ENCODE data around the gene DOCK4.

DOCK4 gene

DNA sequence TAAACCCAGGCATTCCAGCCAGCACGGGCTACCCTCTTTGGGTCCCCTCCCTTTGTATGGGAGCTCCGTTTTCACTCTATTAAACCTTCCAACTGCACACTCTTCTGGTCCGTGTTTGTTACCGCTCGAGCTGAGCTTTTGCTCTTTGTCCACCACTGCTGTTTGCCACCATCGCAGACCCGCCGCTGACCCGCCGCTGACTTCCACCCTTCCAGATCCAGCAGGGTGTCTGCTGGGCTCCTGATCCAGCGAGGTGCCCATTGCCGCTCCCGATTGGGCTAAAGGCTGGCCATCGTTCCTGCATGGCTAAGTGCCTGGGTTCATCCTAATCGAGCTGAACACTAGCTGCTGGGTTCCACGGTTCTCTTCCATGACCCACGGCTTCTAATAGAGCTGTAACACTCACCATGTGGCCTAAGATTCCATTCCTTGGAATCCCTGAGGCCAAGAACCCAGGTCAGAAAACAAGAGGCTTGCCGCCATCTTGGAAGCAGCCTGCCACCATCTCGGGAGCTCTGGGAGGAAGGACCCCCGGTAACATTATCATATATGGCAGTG is 14.8 kb upstream of the DOCK4 start:
- no peak for DNase-seq

DNA sequence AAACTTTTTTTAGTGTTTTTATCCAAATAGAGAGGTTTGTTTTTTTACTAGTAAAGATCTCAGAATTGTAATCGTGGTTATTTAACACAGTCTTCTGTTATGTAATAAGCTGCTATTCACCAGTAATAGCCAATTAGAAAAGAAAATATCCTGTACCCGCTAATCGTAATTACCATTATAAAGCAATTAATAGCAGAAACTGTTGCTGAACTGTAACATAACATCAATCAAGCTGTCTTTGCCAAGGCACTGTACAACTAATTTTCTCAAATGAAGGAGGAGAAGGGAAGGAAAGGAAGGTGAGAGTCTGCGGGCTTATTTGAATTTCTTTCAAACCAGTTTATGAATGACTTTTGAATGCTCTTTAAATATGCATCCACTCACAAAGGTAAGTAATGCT is 9.6 kb upstream of the DOCK4 start:
- DNase-seq, result no peak

DNA sequence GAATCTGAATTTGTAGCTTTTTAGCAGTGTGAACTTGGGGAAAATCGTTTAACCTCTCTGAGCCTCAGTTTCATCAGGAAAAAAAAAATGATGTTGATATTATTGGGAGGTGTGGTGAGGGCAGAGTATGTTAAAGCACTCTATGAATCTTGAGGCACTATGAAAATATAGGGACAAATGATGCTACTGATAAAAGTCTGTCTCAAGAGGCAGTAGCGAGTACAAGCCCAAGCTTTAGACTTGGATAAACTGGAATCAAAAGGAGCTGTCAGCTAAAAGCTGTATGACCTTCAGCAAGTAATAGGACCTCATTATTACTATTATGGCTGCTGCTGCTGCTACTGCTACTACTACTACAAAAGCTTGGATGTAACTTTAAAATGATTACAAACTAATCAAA is 8.7 kb upstream of the DOCK4 start:
- no peak for DNase-seq

DNA sequence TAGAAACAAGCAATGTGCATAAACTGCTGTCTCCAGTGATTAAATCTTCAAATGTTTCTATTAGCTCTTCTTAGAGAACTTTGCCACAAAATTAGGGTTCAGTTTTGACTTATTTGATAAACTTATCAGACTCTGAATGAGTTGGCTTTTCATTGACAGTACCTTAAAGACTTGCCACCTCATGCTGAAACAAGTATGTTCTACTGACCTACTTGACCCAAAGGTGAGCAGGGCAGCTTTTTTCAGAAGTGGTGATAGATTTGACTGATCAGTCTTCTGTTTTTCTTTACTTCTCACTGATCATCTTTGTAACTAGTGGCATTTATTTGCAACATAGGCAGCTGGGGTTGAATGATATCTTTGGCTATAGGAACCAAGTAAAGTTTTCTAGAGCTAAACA is 8.1 kb upstream of the DOCK4 start:
- DNase-seq, result no peak

DNA sequence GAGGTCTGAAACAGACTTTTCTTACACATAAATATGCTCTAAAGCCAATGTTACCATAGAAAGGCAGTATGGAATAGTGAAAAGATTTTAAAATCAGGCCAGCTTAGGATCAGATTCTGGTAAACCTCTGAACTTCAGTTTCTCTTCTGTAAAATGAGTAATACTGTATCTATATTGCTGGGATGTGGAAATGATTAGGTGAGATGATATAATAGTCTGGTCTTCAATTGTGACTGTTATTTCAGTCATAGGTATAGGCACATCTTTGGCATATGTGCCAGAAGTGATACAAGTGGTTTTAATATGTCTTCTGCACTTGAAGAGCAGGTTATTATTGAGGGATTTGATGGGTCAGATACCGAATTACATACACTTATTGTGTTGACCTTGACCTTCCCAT is 7.5 kb upstream of the DOCK4 start:
- DNase-seq, result no peak

DNA sequence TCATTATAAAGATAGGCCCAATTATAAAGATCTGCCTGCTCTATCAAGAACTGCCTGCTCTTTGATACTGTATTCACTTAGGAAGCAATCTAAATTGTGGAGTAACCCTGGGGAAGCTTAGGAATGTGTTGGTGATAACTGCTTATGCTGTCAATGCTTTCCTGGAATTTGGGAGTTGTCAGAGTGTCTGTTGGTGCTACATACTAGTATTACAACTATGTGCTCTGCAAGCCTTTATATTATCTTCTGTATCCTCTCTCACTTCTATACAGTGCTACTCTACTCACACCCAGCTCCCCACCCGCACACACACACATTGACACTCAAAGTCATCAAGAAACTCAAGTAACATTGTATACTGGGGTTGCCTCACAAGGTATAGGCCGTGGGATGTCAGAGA is 6.4 kb upstream of the DOCK4 start:
- no peak for DNase-seq

DNA sequence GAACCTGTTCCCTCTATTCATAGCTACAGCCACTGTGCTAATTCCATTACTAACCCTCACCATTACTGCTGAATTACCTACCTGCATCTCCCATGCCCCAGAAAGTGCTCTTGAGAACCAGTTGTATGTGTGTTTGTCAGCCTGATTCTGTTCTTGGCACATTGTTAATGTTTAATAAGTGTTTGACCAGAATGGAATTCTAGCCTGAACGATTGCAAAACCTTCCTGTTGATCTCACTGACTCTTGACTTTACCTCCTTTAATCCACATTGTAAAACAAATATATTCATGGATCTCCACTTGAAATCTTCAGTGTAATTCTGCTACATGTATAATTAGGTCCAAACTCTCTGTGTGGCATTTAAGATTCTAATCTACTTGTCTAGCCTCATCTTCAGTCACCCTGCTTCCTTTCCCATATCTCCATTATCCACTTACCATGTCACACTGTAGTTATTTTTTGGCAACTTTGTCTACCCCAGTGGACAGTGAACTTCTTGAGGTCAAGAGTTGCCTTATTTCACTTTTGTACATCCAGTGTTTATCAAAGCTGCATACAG is 5.2 kb upstream of the DOCK4 start:
- DNase-seq, result no peak

DNA sequence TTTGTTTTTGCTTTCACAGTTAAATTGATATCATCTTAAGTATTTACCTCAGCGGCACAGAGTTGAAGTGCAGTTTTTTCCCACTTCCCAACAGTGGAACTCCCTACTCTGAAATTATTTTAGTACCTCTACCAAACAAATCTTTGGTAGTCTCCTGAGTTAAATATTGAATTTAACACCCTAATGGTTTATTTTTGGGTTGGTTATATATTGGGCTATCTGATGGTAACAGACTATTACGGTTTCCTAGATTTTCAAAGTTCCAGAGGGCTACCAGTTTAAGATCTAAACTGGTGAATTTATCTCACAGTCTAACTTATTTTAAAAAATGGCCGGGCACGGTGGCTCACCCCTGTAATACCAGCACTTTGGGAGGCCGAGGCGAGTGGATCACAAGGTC is 1.6 kb upstream of the DOCK4 start:
- no peak for DNase-seq

DNA sequence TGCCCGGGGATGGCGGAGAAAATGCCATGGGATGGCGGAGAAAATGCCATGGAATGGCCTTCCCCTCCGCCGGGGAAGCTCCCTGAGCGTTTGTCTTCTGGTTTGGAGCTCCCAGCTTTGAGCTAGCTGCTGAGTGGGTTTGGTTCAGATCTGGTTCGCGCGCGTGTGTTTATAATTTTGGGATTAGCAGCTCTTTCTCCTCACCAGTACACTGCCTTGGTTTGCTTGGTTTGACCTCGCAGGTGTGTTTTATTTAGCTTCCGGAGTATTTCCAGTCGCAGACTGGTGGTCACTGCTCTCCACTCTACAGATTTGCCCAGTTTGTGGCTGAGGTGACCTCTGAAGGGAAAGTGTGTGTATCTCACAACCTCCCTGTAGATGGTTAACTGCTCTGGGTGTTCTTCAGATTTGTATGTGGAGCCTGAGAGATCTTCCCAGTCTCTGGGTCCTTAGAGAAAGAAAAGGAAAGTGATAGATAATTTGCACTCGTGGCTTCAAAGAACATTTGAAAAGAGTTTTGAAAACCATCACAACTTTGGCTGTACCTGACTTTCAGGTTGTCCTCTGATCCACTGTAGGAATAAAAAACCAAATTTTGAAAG is 893 bp upstream of the DOCK4 start:
- DNase-seq, result no peak

DNA sequence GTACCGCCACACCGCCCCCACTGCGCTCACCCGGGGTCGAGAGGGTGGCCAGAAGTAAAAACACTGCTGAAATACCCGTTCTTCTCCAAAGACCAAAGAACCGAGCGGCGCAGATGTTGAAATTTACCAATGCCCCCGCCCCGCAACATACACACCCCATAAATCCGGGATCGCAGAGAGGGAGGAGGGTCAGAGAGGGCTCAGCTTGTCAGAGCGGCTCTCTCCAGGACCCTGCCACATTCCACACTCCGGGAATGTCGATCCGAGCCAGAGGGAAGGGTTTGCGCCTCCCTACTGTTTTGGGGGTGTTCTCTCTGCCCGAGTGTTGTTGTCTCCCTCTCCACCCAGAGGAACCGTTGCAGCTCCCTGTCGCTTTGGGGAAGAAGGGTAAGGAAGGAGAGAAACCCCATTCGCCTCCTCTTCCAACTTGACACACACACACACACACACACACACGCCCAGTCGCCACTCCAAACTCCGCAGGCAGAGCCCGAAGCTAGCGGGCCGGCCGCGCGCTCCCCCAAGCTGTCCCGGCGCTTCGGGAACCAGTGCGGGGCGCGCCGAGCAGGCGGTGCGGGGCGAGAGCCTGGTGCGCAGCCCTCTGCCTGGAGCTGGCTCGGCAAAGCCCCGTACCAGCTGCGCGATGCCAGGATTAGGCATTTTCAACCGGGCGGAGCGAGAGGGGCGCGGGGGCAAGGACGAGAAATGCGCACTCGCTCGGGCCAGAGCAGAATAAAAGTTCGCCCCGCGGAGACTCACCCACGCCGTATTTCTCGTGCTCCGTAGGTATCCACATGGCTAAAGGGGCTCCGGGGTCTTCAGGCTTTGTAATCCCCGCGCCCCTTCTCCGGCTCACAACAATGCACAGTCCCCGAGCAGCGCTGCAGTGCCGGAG is 609 bp downstream of the DOCK4 start:
- peak in 1 of 2 experiments; percentile 51 for DNase-seq

DNA sequence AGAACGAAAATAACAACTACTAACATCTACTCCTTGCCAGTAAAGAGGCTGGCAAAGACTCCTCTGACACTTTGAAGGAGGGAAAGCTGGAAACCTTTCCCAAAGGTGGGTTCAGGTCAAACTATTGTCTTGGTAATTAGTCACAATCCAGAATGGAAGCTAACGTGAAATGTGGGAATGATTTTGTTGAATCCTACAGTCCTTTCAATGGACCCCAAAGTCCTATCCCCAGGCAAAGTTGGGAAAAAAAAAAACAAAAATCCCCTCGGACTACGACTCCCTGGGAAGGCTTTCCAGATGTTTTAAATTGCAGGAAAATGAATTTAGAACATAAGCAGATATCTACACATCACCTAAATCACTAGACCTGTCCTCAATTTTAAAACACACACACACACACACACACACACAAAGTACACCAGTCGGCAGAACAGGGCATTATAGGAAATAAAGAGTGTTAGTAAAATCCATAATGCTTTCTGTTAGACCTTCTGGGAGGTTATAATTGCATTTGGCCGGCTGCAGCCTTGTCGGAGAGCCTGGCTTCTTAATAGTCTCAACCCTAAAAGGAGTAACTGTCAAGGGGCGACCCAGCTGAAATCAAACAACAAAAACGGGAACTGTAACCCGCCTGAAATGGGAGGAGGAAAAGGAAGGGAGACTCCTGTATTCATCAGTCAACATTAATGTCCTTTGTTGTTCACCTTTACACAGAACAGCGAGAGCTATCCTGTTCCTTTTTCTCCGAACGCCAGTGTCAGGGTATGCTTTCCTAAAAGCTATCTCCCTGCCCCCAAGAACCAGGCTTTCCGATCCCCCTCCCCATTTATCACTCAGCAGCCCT is 1.5 kb downstream of the DOCK4 start:
- no peak for DNase-seq

DNA sequence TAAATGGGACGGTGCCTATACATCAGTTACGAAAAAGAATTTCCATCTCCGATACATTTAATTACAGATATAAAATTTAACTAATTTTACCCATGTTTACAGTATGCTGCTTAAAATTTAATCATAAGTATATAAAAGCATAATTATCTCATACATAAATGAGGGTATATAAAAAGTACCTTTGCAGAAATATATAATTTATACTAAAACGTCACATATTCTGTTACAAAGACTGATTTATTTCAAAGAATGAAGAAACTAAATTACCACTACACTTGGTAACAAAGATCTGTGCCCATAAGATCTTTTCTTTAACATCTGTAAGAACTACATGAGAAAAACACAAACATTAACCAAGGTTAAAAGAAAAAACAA is 2.8 kb downstream of the DOCK4 start:
- no peak for DNase-seq

DNA sequence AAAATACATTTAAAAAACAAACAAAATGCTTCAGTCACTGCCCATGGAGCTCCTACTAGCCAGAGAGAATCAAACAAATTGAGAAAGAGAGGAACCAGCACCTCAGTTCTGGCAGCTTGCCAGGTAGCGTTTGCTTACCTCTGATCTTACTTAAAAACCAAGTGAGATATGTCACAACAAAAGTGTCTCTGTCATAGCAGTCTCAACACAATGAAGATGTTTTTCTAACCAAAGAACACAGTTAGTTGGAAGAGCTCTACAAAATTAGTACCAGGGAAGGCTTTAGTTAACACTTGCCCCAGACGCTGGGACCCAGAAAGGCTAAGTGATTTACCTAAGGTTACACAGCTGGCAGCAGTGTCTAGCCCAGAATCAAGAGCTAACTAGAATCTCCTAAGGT is 3.4 kb downstream of the DOCK4 start:
- peak in 1 of 2 experiments; percentile 13 for DNase-seq

DNA sequence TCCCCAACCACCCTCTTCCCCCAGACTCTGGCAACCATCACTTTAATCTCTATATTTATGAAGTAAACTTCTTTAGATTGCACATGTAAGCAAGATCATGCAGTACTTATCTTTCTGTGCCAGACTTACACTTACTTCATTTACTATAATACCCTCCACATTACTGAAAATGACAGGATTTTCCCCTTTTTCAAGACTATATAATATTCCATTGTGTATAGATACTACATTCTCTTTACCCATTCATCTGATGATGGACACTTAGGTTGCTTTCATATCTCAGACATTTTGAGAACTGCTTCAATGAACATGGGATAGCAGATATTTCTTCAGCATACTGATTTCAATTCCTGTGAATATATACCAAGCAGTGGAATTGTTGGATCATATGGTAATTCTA is 4.4 kb downstream of the DOCK4 start:
- no peak for DNase-seq

DNA sequence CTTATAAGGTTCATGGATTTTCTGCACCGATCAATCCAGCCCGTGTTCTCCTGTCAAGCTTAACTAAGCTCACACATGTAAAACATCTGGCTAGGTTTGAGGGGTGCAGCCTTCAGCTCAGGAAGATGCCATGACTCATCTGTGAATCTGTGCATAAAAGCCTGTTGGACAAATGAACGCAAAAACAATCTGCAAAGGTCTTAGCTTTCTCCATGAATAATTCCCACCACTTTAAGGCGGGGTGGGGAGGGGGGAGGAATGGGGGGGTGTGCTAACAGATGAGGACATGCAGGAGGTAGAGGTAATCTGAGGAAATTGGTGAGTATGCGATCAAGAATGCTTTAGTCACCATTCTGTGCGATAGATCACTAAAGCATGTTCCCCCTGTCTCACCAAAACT is 4.8 kb downstream of the DOCK4 start:
- no peak for DNase-seq

DNA sequence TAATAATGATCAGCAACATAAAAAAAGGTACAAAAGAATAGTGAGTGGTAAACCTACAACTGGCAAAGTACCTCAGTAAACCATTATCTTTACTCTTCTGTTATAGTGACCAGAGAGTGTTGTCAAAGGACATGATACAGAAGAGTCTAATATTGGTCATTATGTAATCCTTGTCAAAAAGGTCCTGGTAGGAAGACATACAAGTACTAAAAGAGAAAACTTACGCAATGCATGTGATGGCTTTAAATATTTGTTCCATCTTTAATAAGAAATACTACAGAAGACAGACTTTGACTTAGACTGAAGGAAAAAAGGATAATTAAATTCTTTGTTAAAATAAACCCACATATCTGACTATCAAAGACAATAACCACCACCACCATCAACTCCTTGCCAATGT is 6.5 kb downstream of the DOCK4 start:
- no peak for DNase-seq

DNA sequence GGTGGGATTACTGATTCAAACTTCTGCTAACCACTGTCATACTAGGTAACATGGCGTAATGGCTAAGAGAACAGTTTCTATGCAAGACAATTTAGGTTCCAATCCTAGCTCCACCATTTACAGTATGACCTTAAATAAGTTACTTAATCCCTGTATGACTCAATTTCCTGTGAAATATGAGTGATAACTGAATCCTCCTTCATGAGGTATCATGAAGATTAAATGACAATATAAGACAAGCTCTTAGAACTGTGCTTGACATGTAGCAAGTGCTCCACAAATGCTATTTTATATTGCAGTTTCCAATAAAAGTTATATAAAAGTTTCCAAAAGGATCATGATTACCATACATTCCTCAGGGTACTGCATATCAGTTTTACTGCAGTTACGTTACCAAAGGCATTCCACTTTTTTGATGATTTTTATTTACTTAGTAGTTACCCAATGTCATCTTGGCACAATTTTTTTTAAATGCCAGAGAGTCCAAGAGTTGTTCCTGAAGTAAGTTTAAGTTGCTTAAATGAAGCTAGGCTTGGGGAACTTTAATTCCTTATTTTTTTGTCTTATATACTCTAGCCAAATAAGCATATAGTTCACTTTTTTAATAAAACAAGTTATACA is 7.1 kb downstream of the DOCK4 start:
- DNase-seq, result no peak

DNA sequence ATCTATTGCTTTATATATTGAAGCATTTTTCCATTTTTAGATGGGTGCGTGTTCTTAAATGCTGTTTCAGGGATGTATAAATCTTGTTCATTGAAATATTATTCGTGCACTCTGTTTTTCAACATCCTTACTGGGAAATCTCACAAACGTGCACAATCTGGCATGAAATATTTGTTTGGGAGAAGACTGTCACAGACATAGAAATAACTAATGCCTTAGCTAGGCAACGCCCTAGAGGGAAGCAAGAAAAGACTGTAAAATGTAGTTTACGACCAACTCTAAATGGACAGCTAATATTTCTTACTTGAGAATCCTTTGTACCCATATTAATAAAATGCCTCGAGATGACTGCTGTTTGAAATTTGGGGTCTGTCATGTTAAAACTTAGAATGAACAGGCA is 8.9 kb downstream of the DOCK4 start:
- no peak for DNase-seq

DNA sequence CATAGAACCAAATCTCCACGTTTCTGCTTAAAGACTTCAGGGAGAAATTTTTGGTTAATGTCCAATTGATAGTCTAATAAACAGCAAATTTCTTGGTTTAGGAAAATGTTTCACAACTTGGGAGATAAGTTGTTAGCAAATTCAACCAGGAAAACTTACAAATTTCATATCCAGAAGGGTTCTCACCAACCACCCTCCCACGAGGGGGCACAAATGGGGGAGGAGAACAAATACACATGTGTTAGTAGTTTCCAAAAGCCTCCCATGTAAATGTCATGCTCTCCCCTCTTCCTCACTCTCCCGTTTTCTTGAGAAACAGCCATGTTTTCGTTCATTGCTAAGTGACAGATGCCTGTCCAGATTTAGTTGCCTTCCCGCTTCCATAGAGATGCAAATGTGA is 10.5 kb downstream of the DOCK4 start:
- DNase-seq, result no peak

DNA sequence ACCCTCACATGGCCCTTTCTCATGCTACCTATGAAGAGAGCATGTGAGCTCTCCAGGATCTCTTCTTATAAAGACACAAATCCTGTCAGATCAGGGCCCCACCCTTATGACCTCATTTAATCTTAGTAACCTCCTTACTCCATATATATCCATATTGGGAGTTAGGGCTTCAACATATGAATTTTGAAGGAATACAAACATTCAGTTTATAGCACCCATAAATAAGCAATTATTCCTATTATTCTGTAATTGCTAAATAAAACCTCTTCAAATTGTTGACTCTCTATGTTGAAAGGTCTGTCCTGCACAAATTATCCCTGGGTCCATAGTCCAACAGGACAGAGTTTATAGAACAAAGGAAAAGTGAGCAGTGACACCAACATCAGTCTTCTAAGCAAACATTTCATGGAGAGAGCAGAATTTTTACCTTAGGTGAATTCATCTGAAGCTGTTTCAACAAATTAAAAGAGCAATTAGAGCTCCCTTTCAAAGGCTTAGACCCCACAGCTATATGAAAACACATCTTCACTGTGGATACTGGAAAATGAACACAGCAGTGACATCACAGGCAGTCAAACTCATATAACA is 12.2 kb downstream of the DOCK4 start:
- DNase-seq, result no peak

DNA sequence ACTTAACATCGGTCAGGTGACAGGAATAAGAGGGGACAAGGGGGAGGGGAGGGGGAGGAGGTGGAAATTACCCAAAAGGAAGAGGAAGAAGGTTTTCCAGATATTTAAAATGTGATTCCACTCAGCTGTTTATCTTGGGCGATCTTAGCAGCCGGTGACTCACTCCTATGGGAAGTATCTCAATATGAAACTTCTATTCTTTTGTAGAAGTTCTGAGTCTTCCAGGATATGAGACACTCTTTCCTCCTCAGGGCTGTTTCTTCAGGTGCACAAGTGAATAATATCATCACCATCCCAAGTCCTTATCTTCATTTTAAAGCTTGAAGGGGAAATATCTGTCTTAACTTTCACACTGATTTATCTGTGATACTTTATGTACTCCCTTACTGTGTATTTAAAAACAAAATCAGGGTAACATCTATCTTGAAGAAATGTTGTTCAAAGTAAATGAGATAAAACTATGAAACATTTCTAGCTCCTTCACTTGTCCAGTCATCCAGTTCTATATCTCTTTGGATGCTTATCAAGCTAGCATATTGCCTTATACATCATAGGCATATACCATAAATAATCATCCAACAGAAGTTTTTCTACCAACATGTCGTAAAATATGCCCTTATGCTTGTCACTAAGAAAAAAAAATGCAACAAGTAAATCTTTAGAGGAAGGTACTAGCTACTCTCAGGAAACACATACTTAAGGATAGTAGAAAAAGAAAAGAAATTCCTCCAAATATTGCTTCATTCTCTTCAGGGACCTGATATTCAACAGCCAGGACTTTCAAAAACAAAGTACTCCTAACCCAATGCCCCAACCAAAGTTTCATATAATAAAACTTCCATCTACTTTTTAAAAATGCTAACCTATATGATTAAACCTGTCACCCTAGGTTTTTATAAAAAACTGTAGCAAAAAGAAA is 13.7 kb downstream of the DOCK4 start:
- no peak for DNase-seq

All from NCI-H187 (cell line).